ENCODE data around the gene NBPF1. TPM values are rescaled to one million over a fixed set of nuclear protein-coding genes. Genes with fewer than 3 reads are reported as not detected.

Gene NBPF1
- total and polyA plus RNA-seq, 9 of the 15 experiments (the other 6 are each of a cell fraction or from before 2014, with no cell fraction given): 5.2 to 42.6 (median 24.1) TPM

GRCh38 chr1:16613185-16614147 is at the start of gene NBPF1 (continued):
- TF ChIP-seq ZFP30 (CRISPR knock-in tag; IDR thresholded peaks at IDR 0.05; ENCODE audit: borderline replicate concordance): no peak
- TF ChIP-seq IRF9 (tag; IDR thresholded peaks at IDR 0.05): no peak
- TF ChIP-seq ZNF778 (CRISPR knock-in tag; IDR thresholded peaks at IDR 0.05): no peak
- no peak; the same call in 1 of the 2 replicates for TF ChIP-seq CHD2 (IDR thresholded peaks at IDR 0.05; ENCODE audit: low read depth, low read length)
- TF ChIP-seq HDAC8 (tag; IDR thresholded peaks at IDR 0.05): no peak; the same call in none of the 2 replicates
- TF ChIP-seq POLR2A (conservative IDR thresholded peaks at IDR 0.05): no peak
- TF ChIP-seq E2F3 (CRISPR knock-in tag; IDR thresholded peaks at IDR 0.05): peak; percentile 93
- TF ChIP-seq ZNF134 (CRISPR knock-in tag; conservative IDR thresholded peaks at IDR 0.05): peak; percentile 55
- peak; percentile 98 for TF ChIP-seq KDM5B (IDR thresholded peaks at IDR 0.05; ENCODE audit: insufficient replicate concordance, low read depth, low read length)
- no peak for TF ChIP-seq SPI1 (IDR thresholded peaks at IDR 0.05; ENCODE audit: borderline replicate concordance, low read depth, low read length)
- peak; percentile 79; the same call in 1 of the 2 replicates for TF ChIP-seq ZNF57 (CRISPR knock-in tag; IDR thresholded peaks at IDR 0.05)
- no peak for TF ChIP-seq ZNF316 (IDR thresholded peaks at IDR 0.05)
- TF ChIP-seq ATF4 (CRISPR knock-in tag; IDR thresholded peaks at IDR 0.05): peak; percentile 74; the same call in 1 of the 2 replicates
- peak; percentile 34; the same call in 1 of the 2 replicates for TF ChIP-seq RFX5 (IDR thresholded peaks at IDR 0.05; ENCODE audit: low read depth, low read length)
- TF ChIP-seq PHF21A (IDR thresholded peaks at IDR 0.05; ENCODE audit: borderline replicate concordance, low read depth): no peak
- peak; percentile 63; the same call in 1 of the 2 replicates for TF ChIP-seq ZNF436 (CRISPR knock-in tag; IDR thresholded peaks at IDR 0.05)
- TF ChIP-seq MYNN (IDR thresholded peaks at IDR 0.05): no peak
- TF ChIP-seq MYNN (CRISPR knock-in tag; IDR thresholded peaks at IDR 0.05): no peak
- TF ChIP-seq SAP30 (IDR thresholded peaks at IDR 0.05; ENCODE audit: borderline replicate concordance, insufficient read depth, low read depth, low read length, poor library complexity, severe bottlenecking): peak; percentile 98
- TF ChIP-seq SOX6 (IDR thresholded peaks at IDR 0.05): no peak
- TF ChIP-seq ELF2 (CRISPR knock-in tag; IDR thresholded peaks at IDR 0.05): peak; percentile 83
- no peak for TF ChIP-seq ZBTB43 (CRISPR knock-in tag; IDR thresholded peaks at IDR 0.05)
- no peak for TF ChIP-seq ZNF3 (CRISPR knock-in tag; IDR thresholded peaks at IDR 0.05)
- peak; percentile 97 for TF ChIP-seq SP1 (CRISPR knock-in tag; IDR thresholded peaks at IDR 0.05)
- TF ChIP-seq ILF3 (IDR thresholded peaks at IDR 0.05; ENCODE audit: borderline replicate concordance): no peak
- TF ChIP-seq POLR3G (IDR thresholded peaks at IDR 0.05; ENCODE audit: extremely low read depth, insufficient read length, insufficient replicate concordance): no peak
- no peak for TF ChIP-seq ZNF263 (CRISPR knock-in tag; IDR thresholded peaks at IDR 0.05; ENCODE audit: borderline replicate concordance)
- TF ChIP-seq ARHGAP35 (IDR thresholded peaks at IDR 0.05; ENCODE audit: partially characterized antibody): no peak
